H7 (cell line): ENCODE data around the gene TRPT1. TPM values are rescaled to one million over a fixed set of nuclear protein-coding genes. Genes with fewer than 3 reads are reported as not detected.

Experiments
- DNase-seq: peaks from one replicate; pipeline ENCODE4 v3.0.0; 2012
- H3K27me3 ChIP-seq: 2 replicates; pipeline ENCODE4 v1.6.0; 2011; ENCODE audit warnings: mild to moderate bottlenecking, low read length; ENCODE audit not compliant: control insufficient read depth, insufficient read depth
- H3K36me3 ChIP-seq: replicated peaks from 2 replicates; pipeline ENCODE4 v1.5.1; 2011; ENCODE audit warnings: low read length; ENCODE audit not compliant: control insufficient read depth, insufficient read depth
- H3K4me3 ChIP-seq: 2 replicates; pipeline ENCODE4 v1.5.1; 2011; ENCODE audit warnings: low read depth, mild to moderate bottlenecking, control low read depth, low read length, moderate library complexity; ENCODE audit not compliant: insufficient read depth
- total RNA-seq: library from RNA; depleted of rRNA; stranded (reverse); fragments of >200 nt; shearing (Covaris generic); gene quantifications from 2 replicates; pipeline ENCODE4 v1.2.3, GENCODE V29; 2014

The TRPT1 gene
- total RNA-seq, 1 experiment from 2014 or later, result 75.6 TPM

DNA sequence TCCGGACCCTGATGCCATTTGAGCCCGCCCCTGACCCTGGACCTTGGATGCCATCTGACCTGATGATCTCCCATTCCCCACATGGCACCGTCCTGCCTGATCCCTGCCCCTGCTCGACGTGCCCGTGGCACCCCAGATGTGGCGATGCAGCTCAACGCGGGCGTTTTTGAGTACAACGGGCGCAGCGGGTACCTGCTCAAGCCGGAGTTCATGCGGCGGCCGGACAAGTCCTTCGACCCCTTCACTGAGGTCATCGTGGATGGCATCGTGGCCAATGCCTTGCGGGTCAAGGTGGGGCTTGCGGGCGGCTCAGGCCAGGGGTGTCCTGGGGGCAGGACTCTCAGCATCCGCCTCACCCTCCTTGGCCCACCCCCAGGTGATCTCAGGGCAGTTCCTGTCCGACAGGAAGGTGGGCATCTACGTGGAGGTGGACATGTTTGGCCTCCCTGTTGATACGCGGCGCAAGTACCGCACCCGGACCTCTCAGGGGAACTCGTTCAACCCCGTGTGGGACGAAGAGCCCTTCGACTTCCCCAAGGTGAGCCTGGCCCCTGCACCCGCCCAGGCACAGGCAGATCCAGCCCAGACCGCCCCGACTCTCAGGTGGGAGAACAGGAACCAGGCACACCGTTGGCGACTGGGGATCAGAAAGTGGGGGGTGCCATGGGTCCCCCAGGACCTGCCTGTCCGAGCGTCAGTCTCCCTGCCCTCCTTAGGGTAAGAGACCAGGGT lies 36.5 kb upstream of the TRPT1 start:
- Histone ChIP-seq H3K27me3 (no peaks in the 10 kb centered on the region), H3K36me3 (peaks cover 34% of the 10 kb centered on the region), H3K4me3 (no peak overlapping the region)
- DNase-seq, result no peak

DNA sequence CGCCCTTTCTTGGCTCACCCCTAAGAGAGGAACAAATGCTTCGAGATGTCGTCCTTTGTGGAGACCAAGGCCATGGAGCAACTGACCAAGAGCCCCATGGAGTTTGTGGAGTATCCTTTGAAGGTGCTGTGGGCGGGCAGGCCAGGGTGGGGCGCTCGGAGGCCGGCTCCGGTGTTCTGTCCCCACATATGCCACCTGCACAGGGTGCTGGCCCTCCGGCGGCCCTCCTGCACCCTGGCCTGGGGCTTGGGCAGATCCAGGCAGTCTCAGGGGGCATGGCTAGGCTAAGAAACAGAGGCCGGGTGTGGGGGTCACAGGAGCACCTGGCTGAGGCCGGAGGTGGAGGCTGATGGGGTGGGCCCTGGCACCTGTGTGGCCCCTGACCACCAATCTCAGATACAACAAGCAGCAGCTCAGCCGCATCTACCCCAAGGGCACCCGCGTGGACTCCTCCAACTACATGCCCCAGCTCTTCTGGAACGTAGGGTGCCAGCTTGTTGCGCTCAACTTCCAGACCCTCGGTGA lies 35.6 kb upstream of the TRPT1 start:
- DNase-seq, result no peak
- Histone ChIP-seq H3K36me3 (peaks cover 35% of the 10 kb centered on the region), H3K4me3 (no peak overlapping the region), H3K27me3 (no peaks in the 10 kb centered on the region)

DNA sequence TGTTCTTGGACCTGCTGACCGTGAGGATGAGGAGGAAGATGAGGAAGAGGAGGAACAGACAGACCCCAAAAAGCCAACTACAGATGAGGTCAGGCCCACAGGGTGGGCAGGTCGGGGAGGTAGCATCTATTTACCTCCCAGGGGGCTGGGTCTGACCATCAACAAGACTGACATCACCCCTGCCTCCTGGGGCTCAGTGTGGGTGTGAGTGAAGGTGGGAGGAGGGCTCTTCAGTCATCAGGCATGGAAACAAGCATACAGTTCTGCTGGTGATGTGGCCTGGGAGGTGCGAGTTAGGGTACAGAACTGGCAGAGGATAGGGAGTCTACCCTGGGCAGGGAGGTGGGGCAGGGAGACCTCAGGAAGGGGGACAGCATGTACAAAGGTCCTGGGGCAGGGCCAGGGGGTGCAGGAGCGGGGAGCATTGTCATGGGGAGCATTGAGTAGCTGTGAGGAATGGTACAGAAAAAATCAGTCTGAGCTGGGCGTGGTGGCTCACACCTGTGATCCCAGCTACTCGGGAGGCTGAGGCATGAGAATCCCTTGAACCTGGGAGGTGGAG lies 34.2 kb upstream of the TRPT1 start:
- Histone ChIP-seq H3K27me3 (no peaks in the 10 kb centered on the region), H3K4me3 (no peak overlapping the region), H3K36me3 (peaks cover 35% of the 10 kb centered on the region)
- no peak for DNase-seq

DNA sequence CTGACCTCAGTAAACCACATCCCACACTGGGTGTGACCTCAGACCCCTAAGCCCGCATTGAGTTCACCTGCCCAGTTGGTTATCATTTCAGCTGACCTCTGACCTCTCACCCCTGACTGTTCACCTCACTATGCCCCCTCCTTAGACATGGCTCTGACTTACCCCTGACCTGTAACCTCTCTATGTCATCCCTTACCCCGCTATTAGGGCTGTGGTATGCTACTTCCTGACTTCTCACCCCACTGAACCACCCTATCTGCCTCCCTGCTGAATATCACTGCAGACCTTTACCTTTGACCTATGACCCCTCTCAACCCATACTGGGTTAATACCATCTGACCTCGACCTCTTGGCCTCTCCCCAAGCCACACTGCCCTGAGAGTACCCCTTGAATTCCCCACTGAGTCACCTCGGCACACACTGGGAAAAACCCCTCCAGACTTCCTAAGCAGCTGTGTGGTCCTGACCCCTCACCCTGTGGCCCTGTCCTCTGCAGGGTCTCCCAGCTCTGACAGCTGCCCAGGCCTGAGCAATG lies 33.6 kb upstream of the TRPT1 start:
- DNase-seq, result no peak
- Histone ChIP-seq H3K27me3 (no peaks in the 10 kb centered on the region), H3K4me3 (no peak overlapping the region), H3K36me3 (peaks cover 33% of the 10 kb centered on the region)

DNA sequence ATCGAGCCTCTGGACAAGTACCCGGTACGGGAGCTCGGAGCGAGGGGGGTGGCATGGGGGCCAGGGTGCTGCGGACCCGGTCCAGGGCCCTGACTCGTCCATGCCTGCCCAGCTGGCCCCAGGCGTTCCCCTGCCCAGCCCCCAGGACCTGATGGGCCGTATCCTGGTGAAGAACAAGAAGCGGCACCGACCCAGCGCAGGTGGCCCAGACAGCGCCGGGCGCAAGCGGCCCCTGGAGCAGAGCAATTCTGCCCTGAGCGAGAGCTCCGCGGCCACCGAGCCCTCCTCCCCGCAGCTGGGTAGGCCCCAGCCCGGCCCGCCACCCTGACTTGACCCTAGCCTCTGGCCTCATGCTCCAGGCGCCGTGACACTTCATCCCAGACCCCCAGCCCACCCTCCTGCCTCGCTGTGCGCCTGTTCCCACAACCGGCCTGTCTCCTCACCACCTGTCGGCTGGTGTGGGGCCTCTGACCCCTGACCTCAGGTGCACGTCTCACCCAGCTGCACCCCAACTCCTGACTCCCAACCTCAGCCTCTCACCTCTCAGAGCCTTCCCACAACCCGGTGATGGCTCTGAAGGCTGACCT lies 33.1 kb upstream of the TRPT1 start:
- Histone ChIP-seq H3K27me3 (no peaks in the 10 kb centered on the region), H3K36me3 (peaks cover 32% of the 10 kb centered on the region), H3K4me3 (no peak overlapping the region)
- no peak for DNase-seq

DNA sequence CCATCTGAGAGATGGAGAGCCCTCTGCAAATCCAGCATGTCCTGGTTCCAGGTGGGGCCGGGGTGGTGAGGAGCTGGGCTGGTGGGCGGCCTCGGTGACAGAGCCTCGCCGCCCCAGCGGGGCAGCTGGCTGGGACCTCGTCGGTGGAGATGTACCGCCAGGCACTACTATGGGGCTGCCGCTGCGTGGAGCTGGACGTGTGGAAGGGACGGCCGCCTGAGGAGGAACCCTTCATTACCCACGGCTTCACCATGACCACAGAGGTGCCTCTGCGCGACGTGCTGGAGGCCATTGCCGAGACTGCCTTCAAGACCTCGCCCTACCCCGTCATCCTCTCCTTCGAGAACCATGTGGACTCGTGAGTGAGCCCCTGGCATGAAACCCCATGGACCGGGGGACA lies 32.4 kb upstream of the TRPT1 start:
- Histone ChIP-seq H3K36me3 (peaks cover 31% of the 10 kb centered on the region), H3K4me3 (no peak overlapping the region), H3K27me3 (no peaks in the 10 kb centered on the region)
- no peak for DNase-seq

DNA sequence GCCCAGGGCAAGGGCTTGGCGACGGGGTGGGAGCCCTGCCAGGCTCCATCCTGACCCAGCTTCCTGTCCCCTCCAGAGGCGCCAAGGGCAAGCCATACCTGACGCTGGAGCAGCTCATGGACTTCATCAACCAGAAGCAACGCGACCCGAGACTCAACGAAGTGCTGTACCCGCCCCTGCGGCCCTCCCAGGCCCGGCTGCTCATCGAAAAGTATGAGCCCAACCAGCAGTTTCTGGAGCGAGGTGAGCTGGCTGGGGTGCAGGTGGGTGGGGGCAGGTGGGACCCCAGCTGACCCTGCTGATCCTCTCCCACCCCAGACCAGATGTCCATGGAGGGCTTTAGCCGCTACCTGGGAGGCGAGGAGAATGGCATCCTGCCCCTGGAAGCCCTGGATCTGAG lies 30.3 kb upstream of the TRPT1 start:
- Histone ChIP-seq H3K4me3 (no peak overlapping the region), H3K27me3 (no peaks in the 10 kb centered on the region), H3K36me3 (peaks cover 23% of the 10 kb centered on the region)
- no peak for DNase-seq

DNA sequence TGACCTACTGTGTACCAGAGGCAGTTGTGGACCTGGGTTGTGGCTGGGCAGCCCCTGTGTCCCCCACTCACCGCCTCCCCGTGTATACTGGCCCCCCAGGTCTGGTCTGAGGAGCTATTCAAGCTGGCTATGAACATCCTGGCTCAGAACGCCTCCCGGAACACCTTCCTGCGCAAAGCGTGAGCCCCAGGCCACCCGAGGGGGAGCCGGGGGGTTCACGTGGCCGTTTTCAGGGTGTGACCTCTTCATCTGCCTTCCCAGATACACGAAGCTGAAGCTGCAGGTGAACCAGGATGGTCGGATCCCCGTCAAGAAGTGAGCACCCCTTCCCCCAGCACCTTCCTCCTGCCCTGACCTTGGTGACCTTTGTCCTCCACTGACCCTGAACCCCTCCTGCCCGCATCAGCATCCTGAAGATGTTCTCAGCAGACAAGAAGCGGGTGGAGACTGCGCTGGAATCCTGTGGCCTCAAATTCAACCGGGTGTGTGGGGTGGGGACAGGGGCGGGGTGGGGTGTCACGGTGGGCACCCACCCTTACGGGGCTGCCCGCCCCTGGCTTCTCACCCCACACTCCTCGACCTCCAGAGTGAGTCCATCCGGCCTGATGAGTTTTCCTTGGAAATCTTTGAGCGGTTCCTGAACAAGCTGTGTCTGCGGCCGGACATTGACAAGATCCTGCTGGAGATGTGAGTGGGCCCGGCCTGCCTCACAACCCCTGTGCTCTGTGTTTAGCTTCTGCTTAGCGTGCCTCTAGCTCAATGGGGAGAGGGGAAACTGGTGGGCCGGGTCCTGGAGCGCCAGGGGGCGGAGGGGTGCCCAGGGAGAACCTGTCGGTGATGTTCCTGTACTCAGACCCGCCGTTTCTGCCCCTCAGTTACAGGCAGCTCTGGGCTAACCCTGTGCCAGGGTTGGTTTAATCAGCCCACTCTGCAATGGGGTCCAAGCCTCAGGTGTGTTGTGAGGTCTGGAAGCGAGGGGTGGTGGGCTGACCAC lies 29.4 kb upstream of the TRPT1 start:
- Histone ChIP-seq H3K27me3 (no peaks in the 10 kb centered on the region), H3K36me3 (peaks cover 21% of the 10 kb centered on the region), H3K4me3 (no peak overlapping the region)
- no peak for DNase-seq

DNA sequence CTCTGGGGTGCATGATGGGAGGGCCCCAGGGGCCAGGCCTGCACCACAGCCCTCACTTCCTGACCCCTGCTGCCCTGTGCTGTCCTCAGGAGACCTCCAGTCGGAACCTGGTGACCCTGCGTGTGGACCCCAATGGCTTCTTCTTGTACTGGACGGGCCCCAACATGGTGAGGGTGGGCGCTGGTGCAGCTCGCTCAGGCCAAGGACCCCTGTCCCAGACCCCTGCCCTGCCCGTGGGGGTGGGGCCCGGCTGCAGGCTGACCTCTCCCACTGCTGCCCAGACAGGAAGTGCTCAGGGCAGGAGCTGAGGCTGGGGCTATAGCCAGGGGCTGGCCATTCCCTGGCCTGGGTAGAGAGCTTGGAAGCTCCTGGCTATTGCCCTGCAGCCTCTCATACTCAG lies 28.3 kb upstream of the TRPT1 start:
- Histone ChIP-seq H3K27me3 (no peaks in the 10 kb centered on the region), H3K36me3 (peaks cover 16% of the 10 kb centered on the region), H3K4me3 (no peak overlapping the region)
- no peak for DNase-seq

DNA sequence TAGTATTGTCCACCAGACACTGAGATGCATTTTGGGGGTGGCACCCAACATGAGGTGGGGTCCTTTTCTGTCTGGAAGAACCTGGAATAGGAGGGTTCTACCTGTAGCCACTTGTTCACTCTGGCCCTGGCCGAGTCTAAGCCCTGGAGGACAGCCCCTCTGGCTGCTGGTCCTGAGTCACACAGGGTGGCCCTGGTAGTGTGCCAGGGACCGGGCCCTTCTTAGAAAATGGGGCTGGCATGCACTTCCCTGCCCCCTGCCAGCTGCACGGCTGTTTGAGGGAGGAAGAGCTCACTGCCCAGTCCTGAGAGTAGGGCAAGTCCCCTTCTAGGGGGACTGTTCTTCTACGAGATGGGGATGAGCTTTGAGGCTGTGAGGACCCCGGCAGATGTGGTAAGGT lies 27.5 kb upstream of the TRPT1 start:
- no peaks in the 10 kb centered on the region for H3K27me3 ChIP-seq
- peaks cover 12% of the 10 kb centered on the region for H3K36me3 ChIP-seq
- no peak overlapping the region for H3K4me3 ChIP-seq
- no peak for DNase-seq

DNA sequence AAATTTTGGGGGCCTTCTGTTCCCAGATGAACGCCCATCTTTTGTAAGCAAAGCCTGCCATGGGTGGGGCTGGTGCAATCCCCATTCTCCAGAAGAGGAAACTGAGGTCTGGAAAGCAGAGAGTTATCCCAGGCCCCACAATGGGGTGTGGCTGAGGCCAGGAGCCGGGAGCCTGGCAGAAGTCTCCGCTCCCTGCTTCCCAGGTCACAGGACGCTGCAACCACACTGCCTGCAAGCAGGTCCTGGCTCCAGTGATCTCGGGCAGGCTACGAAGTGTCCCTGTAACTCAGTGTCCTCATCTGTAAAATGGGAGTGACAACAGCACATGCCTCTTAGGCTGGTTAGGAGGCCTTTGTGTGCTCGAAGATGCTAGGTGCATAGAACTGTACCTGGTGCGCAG lies 27.1 kb upstream of the TRPT1 start:
- Histone ChIP-seq H3K27me3 (no peaks in the 10 kb centered on the region), H3K36me3 (peaks cover 12% of the 10 kb centered on the region), H3K4me3 (no peak overlapping the region)
- DNase-seq, result no peak

DNA sequence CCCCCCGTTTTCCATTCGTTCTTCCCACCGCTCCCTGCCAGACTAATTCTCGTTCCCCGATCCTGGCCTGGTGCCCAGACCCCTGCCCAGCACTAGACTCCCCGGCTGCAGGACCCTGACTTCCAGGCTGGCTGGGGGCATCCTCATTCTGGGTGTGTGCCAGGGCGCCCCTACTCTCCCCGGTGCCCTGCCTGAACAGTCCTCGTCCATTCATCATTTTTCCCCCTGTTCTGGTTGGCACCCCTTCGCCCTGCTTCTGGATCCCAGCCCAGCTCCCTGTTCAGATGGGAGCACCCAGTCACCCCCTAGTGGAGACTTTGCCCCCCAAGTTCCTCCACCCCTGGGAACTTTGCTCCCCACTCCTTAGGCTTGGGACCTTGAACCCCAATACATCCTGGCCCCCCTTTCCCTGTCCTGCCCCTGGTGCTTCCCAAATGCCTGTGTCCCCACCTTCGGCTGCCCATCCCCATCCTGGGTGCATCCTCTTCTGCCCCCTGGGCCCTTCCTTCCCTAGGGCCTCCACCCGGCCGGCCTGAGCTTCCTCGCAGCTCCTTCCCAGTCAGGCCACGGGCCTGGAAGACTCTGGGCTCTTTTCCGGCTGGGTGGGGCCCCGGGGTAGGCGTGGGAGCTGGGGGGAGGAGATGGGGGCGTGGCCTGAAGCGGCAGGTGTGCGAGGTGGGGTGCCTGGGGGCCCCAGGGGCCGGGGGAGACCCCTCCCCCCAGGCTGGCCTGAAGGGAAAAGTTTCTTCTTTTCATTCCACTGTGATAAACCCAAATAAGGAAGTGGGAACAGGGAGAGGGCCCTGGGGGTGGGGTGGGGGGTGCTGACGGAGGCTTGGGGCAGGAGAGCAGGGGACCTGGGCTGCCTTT lies 26.3 kb upstream of the TRPT1 start:
- DNase-seq, result peak; percentile 95
- H3K27me3 ChIP-seq, result no peaks in the 10 kb centered on the region
- H3K36me3 ChIP-seq, result peaks cover 10% of the 10 kb centered on the region
- H3K4me3 ChIP-seq, result peak overlapping the region; percentile 84

DNA sequence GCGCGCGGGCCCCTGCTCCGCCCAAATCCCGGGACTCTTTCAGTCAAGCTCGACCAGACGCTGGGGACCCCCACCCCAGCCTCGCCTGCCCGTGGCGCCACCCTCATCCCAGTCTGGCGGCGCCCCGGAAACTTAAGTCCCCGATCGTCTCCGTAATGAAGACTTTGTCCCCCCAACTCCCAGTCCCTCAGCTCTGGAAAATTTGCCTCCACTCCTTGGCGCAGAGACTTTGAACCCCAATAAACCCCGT lies 25.7 kb upstream of the TRPT1 start:
- H3K4me3 ChIP-seq, result peak overlapping the region; percentile 84
- no peak for DNase-seq
- no peaks in the 10 kb centered on the region for H3K27me3 ChIP-seq
- H3K36me3 ChIP-seq, result peaks cover 9% of the 10 kb centered on the region
